IPS-NIHi7 (cell line): ENCODE data around the gene AIFM1.
"Not testable (repeated sequence)": the region's sequence is repeated elsewhere in the genome, so short reads cannot be mapped to it uniquely, and the experiment has no call there.

ENCODE experiments used
- DNase-seq: peaks from one replicate; pipeline ENCODE4 v3.0.0; 2012; ENCODE audit warnings: mixed read lengths; ENCODE audit errors: extremely low spot score

AIFM1 gene

GRCh38 chrX:130119312-130119898 is 46.2 kb downstream of the AIFM1 start:
- no peak for DNase-seq

GRCh38 chrX:130118441-130119311 is 47.0 kb downstream of the AIFM1 start:
- DNase-seq = peak; percentile 20

- no peak for DNase-seq
Measured at GRCh38 chrX:130117166-130117565, 48.5 kb downstream of the AIFM1 start.

GRCh38 chrX:130115119-130115885 is 50.3 kb downstream of the AIFM1 start:
- DNase-seq = not testable (repeated sequence)

- no peak for DNase-seq
Measured at GRCh38 chrX:130114141-130114588, 51.5 kb downstream of the AIFM1 start.

- no peak for DNase-seq
Measured at GRCh38 chrX:130111220-130112154, 54.2 kb downstream of the AIFM1 start.

GRCh38 chrX:130110379-130111219 is 55.0 kb downstream of the AIFM1 start, which contains the start of gene ELF4:
Gene ELF4 (minus strand): TSS chrX:130110497. CDS start chrX:130081330, 29,167 bp downstream.
- peak; percentile 66 for DNase-seq

- DNase-seq = no peak
Measured at GRCh38 chrX:130109429-130110378, 55.9 kb downstream of the AIFM1 start.

- no peak for DNase-seq
Measured at GRCh38 chrX:130108647-130109428, 56.8 kb downstream of the AIFM1 start.

- DNase-seq = no peak
Measured at GRCh38 chrX:130106071-130106470, 59.6 kb downstream of the AIFM1 start.

GRCh38 chrX:130105244-130105643 is 60.4 kb downstream of the AIFM1 start:
- no peak for DNase-seq

- DNase-seq = peak; percentile 6
Measured at GRCh38 chrX:130103605-130104004, 62.0 kb downstream of the AIFM1 start.

- DNase-seq = no peak
Measured at GRCh38 chrX:130100180-130100579, 65.5 kb downstream of the AIFM1 start.

- DNase-seq = no peak
Measured at GRCh38 chrX:130098210-130098552, 67.5 kb downstream of the AIFM1 start.

GRCh38 chrX:130097507-130098209 is 68.0 kb downstream of the AIFM1 start:
- DNase-seq = no peak

GRCh38 chrX:130095249-130096030 is 70.2 kb downstream of the AIFM1 start:
- DNase-seq = no peak

- no peak for DNase-seq
Measured at GRCh38 chrX:130094696-130095095, 70.9 kb downstream of the AIFM1 start.
